GM18505 (cell line): ENCODE results near the gene PRKAB2.
A peak's percentile ranks its signal among the peaks of the same experiment; 100 is the strongest.

Experiments used
- ATAC-seq: cut with Tn5 transposase; IDR thresholded peaks from one replicate; pipeline ENCODE4 v1.9.1; 2021; ENCODE audit not compliant: unreplicated experiment
- POLR2A ChIP-seq: IDR thresholded peaks from 4 replicates; pipeline ENCODE4 v1.6.1; 2011; ENCODE audit warnings: borderline replicate concordance; ENCODE audit not compliant: insufficient read depth, insufficient read length; ENCODE audit errors: extremely low read depth

Gene PRKAB2

GRCh38 chr1:147172168-147173016 lies at the start of gene PRKAB2:
Gene PRKAB2 (minus strand): TSS chr1:147172470. CDS start chr1:147172144, 326 bp downstream.
- peak; percentile 74 for TF ChIP-seq POLR2A
- peak; percentile 87 for ATAC-seq

- TF ChIP-seq POLR2A = no peak
- no peak for ATAC-seq
Observed at GRCh38 chr1:147218606-147219005, 46.3 kb upstream of the PRKAB2 start.

GRCh38 chr1:147217141-147217540 lies 44.9 kb upstream of the PRKAB2 start:
- no peak for ATAC-seq
- TF ChIP-seq POLR2A = no peak

- TF ChIP-seq POLR2A = no peak
- no peak for ATAC-seq
Observed at GRCh38 chr1:147216124-147216523, 43.9 kb upstream of the PRKAB2 start.

GRCh38 chr1:147215540-147215916 lies 43.3 kb upstream of the PRKAB2 start:
- no peak for ATAC-seq
- TF ChIP-seq POLR2A = no peak

GRCh38 chr1:147214842-147215539 lies 42.7 kb upstream of the PRKAB2 start:
- no peak for TF ChIP-seq POLR2A
- ATAC-seq = no peak

- no peak for ATAC-seq
Observed at GRCh38 chr1:147214325-147214724, 42.1 kb upstream of the PRKAB2 start.

GRCh38 chr1:147213271-147213670 lies 41.0 kb upstream of the PRKAB2 start:
- no peak for TF ChIP-seq POLR2A
- ATAC-seq = no peak

More at GRCh38 chr1:147214325-147214724, 42.1 kb upstream of the PRKAB2 start:
- no peak for TF ChIP-seq POLR2A

GRCh38 chr1:147211577-147211976 lies 39.3 kb upstream of the PRKAB2 start:
- TF ChIP-seq POLR2A = no peak

GRCh38 chr1:147210987-147211386 lies 38.7 kb upstream of the PRKAB2 start:
- TF ChIP-seq POLR2A = no peak
- ATAC-seq = no peak

More at GRCh38 chr1:147211577-147211976, 39.3 kb upstream of the PRKAB2 start:
- no peak for ATAC-seq

GRCh38 chr1:147209825-147210821 lies 37.9 kb upstream of the PRKAB2 start:
- TF ChIP-seq POLR2A = no peak
- ATAC-seq = no peak

GRCh38 chr1:147208619-147209018 lies 36.3 kb upstream of the PRKAB2 start:
- ATAC-seq = no peak
- TF ChIP-seq POLR2A = no peak

GRCh38 chr1:147207192-147207591 lies 34.9 kb upstream of the PRKAB2 start:
- ATAC-seq = no peak
- no peak for TF ChIP-seq POLR2A
